HG03064 (cell line): ENCODE measurements around the gene CYYR1.

Experiments used
- ATAC-seq: cut with Tn5 transposase; IDR thresholded peaks from one replicate; pipeline ENCODE4 v1.9.1; 2021; ENCODE audit warnings: low read depth; ENCODE audit not compliant: unreplicated experiment

The CYYR1 gene

DNA sequence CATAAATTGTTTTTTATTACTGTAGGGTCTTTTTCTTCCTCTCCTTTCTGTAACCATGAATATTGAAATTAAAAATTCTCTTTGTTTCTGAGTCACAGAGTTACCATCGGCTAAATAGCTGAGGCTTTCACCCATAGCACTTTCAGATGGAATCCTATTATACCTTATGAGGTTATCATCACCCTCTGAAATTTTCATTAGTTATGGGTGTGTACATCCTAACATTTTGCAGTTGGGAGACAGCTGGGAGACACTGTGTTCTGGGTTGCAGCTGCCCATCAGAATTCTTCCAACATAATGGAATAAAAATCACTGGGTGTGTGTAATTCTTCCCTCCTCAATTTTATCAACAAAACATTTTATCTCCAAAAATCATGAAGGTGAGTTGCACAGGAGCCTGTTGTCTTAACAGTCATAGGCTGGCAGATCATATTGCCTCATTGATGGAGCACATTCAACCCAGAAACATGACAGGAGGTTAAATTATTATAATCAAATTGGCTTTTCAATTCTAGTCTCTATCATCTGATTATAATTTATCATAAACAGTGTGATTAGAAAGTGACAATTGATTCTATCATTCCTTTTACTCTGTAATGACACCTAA is 17.4 kb downstream of the CYYR1 start:
- ATAC-seq, result no peak

DNA sequence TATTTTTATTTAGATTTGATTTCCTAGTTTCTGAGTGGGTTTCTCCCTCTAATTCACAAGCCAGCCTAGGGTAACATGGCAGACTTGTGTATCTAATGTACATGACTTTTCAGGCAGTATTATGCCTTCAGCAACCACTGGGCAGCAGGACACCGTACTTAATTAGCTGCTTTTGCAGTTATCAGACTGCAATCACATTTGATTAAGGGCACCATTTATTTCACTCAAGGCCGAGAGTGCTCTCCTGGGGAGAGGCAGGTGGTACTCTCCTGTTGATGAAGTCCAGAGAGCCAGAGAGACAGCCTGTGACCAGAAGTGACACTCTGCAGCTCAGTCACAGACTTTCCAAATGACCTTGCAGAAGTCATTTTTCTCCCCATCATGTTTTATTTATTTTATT is 18.7 kb downstream of the CYYR1 start:
- ATAC-seq, result no peak

DNA sequence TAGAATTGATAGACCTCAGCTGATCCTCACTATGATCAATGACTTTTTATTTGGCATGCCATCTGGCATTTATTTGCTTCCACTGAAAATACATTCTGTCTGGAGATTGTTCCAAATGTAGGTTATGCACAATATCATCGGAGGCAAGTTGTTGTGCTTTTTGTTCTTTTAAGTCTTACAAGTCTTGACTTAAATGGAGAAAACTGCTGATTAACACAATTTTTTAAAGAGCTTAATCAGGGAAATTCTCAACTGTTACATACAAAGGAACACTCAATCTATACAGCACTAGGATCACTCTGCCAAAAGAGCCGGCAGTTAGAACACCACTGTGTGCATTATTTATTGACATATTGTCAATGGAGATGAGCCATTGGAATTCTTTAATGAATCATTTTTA is 19.2 kb downstream of the CYYR1 start:
- no peak for ATAC-seq

DNA sequence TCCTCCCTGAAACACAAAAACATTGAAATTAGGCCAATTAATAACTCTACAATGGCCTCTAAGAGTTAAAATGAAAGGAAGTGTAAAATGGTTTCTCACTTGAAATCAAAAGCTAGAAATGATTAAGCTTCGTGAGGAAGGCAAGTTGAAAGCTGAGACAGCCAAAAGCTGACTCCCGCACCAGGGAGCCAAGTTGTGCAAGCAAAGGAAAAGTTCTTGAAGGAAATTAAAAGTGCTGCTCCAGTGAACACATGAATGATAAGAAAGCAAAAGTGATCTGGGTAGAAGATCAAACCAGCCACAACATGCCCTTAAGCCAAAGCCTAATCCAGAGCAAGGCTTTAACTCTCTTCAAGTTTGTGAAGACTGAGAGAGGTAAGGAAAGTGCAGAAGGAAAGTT is 22.8 kb downstream of the CYYR1 start:
- ATAC-seq, result no peak

DNA sequence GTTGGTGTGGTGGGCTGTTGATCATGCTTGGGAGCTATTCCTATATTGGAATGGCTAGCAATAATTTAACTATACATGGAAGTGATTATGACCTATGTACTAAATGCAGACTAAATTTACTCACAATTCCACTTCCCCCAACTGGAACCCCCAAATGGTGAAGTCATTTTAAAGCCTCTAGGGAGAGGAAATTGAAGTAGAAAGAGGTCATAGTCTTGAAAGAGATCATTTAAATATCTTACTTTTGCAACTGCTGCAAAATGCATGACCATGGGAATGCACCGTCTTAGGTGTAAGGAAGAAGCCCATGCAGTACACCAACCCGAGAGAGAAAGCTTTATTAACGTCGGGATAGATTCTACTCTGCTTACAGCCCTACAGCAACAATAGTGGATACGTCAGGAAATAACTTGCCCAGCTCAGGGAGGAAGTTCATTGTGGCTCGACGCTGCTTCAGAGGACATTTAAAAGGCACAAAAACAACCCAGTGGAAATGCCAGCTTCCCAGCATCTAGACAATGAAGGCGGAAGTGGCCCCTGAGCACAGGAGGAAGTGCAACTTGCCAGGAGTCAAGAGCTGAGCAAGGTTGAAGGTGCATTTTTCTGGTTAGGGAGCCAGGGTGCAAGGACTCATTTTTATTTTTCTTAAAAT is 26.5 kb downstream of the CYYR1 start:
- no peak for ATAC-seq

DNA sequence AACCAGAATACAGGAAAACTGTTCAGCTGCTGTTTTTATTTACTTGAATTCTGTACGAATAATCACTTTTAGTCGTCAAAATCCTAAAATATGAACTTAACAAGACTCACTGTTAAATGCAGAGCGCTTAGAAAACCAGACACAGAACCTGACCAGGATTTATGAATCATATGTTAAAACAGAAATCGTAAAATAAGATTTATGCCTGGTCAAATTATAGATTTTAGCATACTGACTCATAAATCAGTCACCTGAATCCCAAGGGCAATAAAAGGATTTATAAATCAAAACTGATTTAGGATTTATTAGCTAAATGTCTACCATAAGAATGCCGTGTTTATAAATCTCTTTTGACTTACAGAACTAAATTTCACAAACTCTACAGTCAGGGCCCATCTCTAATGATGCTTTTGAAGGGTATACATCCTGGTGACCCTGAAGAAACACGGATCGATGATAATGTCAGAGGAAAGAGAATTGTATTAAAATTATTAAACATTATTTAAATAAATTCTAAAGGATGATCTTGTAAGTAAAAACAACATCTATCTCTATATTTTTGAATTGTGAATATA is 28.8 kb downstream of the CYYR1 start:
- no peak for ATAC-seq

DNA sequence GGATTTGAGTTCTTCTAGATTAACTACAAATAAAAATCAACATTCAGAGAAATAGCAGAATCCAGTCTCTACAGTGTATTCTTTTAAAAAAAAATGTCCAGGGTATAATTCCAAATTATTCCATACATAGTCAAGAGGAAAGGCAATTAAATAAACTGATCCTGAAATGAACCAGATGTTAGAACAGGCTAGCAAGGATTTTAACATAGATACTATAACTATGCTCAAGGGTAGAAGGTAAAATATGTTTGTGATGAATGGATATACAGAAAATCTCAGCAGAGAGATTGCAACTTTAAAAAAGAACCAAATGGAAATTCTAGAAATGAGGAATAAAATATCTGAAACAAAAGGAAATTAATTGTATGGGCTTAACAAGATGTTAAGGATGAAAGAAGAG is 32.4 kb downstream of the CYYR1 start:
- ATAC-seq, result no peak

DNA sequence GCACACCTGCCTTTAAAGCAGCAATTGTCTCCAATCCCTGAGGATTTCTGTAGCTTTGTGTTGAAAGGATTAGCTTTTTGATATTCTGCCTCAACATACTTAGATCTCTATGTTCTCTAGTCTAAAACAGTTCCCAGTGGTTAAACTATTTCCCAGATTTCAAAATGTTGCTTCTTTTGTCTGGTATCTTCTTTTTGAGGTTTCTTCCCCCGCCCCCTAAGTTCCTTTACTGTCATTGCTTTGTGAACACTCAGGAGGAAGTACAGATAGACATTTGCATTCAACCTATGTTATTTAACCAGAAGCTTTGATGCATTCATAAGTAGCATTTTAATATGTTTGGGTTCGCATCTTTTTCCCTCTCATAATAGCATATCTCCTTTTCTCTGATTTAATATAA is 33.5 kb downstream of the CYYR1 start:
- no peak for ATAC-seq

DNA sequence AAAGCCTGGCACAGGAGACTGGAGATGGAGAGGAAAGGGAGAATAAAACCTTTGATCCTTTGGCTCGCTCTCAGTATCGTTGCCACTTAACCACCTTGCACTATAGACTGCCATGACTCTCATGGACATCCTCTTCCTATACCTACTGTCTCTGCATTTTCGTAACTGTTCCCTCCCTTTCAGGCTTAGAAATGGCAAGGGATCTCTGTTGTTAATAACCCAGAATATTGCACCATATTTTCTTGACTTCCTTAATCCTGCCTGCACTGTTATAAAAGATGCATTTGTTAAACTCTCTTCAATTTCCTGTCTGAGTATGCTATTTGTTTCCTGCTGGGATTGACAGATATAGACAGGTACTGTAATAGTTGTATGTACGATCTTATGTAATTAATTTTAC is 38.6 kb downstream of the CYYR1 start:
- no peak for ATAC-seq

DNA sequence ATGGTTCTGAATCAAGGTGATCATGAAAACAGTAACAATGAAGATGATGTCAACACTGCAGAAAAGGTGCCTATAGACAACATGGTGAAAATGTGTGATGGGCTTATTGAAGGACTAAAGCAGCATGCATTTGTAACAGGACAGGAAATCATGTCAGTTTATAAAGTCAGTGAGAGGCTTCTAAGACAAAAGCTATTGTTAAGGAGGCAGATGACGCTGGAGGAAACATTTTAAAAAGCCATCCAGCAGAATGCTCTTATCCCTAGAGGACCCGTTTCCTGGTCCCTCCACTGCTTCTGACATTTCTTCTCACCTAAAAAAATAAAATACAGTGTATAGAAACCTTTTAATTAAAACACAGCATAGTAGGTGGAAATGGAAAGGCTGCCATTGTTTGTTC is 40.9 kb downstream of the CYYR1 start:
- ATAC-seq, result no peak

DNA sequence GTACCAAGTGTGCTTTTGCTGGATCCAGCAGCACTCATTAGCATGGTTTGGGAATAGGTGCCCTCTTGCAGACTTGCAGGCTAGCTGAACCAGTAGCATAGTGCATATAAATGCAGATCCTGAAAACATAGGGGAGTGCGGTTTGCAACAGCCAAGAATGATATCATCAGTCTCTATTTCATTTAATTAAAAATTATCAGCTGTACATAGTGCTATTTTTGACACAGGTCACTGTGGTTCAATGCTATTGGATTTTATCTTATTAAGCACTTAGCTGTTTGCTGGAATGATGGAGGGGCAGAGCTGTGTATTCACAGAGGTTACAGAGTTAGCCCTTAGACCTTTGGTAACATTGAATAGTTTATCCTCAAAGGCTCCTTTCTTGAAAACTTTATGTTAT is 43.6 kb downstream of the CYYR1 start:
- no peak for ATAC-seq

DNA sequence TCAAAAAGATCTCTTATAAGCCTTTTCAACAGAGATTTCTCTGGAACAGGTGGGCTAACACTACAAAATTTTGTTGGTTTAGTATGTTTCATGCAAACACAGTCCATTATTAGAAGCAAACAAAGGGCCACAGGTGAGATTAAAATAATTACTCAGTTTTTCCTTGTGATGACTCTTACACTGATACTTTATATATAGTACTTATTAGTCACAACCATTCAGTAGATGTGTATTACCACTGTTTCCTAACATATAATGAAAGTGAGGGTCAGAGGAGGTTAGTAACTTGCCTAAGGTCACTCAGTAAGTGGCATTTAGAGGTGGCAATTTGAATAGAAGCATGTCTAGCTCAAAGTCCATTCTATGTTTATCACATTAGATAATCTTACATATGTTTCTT is 44.2 kb downstream of the CYYR1 start:
- no peak for ATAC-seq

DNA sequence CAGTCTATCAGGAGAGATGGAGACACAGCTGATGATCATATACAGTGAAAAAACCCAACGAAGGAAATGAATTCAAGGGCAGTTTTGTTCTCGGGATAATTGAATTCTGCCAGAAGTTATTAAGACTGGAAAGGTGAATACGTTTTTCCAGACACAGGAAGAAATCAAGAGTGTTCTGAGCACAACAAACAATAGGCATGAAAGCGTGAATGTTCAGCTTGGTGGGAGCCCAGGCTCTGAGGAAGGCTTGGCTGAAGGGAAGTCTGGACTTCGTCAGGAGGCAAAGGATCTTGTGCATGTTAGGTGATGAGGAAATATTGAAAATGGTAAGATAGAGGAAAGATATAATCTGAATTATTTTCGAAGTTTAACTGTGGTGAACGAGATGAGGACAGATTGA is 50.4 kb downstream of the CYYR1 start:
- ATAC-seq, result no peak

DNA sequence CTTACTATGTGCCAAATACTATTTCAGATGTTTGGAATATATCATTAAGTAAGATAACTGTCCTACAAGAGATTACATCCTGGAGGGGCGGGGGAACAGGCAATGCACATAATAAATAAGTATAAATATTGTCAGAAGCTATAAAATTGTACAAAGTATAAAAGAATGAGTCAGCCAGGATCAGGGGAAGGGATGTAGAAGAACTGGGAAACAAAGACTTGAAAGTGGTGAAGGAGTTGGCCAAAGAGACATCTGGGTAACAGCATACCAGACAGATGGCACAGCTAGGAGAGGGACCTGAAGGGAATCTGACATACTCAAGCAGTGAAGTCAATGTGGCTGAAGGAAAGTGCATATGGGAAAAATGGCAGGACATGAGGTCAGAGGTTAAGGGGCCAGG is 53.9 kb downstream of the CYYR1 start:
- no peak for ATAC-seq

DNA sequence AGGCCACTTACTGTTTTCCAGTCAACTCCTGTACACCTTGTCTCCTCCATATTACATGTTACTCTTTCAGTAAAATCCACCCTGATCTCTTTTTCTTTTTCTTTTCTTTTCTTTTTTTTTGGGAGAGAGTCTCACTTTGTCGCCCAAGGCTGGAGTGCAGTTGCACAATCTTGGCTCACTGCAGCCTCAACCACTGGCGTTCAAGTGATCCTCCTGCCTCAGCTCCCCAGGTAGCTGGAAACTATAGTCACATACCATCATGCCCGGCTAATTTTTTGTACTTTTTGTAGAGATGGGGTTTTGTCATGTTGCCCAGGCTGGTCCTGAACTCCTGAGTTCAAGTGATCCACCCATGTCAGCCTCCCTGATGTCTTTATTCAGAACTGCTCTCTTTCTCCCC is 57.8 kb downstream of the CYYR1 start:
- ATAC-seq, result no peak

DNA sequence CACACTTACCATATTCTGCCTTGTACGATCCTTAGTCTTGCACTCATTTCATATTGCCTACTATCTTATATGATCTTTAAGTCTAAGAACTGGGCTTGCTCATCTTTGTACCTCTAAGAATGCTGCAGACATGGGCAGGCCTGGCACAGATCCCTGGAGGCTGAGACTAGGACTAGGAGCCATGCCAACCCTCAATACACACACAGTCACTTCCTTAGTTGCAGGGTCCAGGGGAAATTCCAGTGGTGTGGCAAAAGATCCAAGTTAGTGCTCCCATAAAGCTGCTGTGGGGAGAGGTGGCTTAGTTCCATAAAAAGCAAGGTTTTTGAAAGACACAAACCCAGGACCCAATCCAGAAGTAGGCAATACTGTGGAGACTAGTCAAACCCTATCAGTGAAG is 59.9 kb downstream of the CYYR1 start:
- no peak for ATAC-seq

DNA sequence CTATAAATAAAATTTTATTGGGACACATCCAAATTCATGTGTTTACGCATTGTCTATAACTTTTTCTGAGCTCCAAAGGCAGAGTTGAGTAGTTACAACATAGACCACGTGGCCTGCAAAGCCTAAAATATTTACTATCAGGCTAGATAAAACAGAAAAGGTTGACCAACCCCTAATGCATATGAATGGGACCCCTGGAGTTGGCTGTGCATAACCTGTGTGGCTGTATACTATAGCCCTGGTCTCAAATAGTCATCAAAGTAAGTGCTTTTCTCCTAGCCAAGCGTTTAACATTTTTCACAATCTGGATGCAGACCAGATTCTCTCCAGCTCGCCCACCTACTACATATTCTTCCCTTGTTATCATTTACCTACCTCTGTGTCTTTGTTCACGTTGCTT is 60.4 kb downstream of the CYYR1 start:
- ATAC-seq, result no peak

DNA sequence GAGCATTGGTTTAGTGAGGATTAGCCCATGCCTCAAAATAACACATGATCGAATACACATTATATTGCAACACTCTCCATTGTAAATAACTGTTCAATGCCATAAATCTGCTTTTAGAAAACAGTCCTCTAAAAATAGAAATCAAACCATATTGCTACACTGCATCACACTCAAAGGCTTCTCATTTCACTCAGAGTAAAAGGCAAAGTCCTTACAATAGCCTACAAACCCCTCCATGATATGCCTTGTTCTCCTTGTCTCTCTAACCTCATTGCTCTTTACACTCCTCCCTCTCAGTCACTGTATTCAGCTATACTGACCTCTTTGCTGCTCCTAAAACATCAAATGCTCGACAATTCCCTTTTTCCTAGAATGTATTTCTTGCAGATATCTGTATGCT is 64.2 kb downstream of the CYYR1 start:
- no peak for ATAC-seq

DNA sequence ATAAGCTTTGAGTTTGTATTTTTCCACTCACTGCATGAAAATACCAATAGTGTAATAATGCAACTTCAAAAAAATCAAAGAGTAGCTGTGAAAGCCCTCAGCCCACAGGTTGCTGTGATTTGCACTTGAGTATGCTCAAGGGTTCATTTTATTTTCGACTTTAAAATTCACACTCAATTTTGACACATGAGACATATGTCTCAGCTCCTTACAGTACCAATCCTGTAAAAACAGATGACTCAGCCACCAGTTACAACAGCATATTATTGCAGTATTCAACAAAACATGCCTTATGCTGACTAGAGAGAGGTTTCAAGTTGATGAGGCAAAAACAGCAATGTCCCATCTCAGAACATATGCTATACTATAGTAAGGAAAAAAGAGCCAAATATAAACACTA is 66.1 kb downstream of the CYYR1 start:
- no peak for ATAC-seq

DNA sequence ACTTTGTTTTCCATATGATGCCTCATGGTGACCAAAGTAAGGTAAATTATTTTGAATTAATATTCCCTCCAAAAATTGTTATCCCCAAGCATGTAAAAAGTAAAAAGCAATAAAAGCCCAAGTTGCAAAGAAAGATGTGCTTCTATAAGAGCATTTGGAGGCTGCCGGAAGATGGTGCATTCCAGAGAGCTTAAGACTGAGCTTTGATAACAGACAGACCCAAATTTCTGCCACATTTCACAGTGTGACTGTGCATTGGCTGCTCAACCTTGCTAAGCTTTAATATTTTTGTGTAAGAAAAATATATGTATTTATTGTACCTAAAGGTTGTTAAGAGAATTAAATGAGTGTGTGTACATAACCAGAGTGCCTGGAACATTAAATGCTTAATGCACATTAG is 67.9 kb downstream of the CYYR1 start:
- no peak for ATAC-seq

DNA sequence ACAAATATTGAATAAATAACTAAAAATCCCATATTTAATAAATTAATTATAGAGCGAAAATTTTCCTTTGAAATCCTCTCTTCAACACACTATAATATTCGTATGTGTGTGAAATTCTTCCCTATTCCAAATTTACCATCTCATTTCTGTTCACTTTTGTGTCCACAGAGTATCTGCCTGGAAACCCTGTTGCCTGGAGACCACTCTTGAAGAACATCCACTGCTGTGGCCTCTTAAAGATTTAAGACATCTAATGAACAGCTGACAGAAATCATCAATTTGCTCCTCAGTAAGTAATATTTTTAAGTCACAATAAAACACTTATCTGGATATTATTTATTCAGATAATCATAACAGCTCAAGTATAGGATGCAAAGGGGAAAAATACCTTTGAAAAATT is 69.7 kb downstream of the CYYR1 start:
- no peak for ATAC-seq

DNA sequence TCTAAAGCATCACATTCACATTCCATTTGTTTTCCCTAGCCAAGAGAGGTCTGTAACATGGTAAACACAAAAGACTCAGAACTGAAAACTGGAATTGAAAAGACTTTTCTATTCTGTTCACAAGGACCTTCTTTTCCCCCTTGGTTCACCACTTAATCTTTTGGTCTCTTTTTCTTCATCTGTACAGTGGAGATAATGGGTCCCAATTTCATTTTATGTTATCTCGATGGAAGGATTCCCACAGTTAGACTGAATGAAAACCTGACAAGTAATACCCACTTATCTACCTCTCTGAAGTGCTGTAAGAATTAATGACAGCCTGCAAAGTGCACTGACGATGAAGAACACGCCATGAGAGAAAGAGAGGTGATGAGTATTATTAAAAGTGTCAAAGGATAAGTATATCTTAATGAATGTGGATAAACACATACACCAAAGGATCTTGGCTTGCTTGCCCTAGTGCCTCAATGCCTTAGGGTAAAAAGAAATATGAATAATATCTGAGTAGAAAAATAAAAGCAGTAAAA is 71.5 kb downstream of the CYYR1 start:
- no peak for ATAC-seq
